GM12865 (cell line): ENCODE results near the gene PDAP1.

Experiments used
- DNase-seq: peaks from one replicate; pipeline ENCODE4 v3.0.0; 2010; ENCODE audit warnings: low read depth
- H3K4me3 ChIP-seq: 2 replicates; pipeline ENCODE4 v1.5.1; 2011; ENCODE audit warnings: mild to moderate bottlenecking, low read depth, low read length, control low read depth
- CTCF ChIP-seq: IDR thresholded peaks from 2 replicates; pipeline ENCODE4 v1.5.1; 2011; ENCODE audit warnings: low read length, control low read depth, low read depth, inconsistent platforms; ENCODE audit not compliant: insufficient read depth; ENCODE audit errors: missing control alignments

PDAP1 gene

GRCh38 chr7:99452541-99452940 is 44.1 kb upstream of the PDAP1 start:
- TF ChIP-seq CTCF = no peak
- H3K4me3 ChIP-seq = no peak overlapping the region
- DNase-seq = no peak

- no peak for DNase-seq
- H3K4me3 ChIP-seq = no peak overlapping the region
These were observed 43.5 kb upstream of the PDAP1 start for GRCh38 chr7:99451936-99452335.

DNA sequence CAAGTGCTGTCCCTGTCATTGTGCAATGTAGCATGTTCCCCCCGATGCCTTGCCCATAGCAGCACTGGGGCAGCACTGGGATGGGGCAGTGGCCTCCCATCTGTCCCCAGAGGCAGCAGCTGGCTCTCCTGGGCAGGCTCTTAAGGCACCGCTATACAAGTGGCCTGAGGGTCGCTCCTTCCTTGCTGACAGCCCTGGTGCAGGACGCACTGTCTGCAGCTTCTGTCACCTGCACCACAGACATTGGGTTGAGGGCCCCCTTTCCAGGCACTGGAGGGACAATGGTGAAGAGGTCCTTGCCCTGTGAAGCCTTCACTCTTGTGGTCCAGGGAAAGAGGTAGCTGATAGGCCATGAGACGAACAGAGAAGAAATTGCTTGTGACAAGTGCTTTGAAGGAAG is 40.9 kb upstream of the PDAP1 start:
- DNase-seq = no peak
- no peak for TF ChIP-seq CTCF
- H3K4me3 ChIP-seq = no peak overlapping the region

More at GRCh38 chr7:99451936-99452335, 43.5 kb upstream of the PDAP1 start:
- TF ChIP-seq CTCF = no peak

DNA sequence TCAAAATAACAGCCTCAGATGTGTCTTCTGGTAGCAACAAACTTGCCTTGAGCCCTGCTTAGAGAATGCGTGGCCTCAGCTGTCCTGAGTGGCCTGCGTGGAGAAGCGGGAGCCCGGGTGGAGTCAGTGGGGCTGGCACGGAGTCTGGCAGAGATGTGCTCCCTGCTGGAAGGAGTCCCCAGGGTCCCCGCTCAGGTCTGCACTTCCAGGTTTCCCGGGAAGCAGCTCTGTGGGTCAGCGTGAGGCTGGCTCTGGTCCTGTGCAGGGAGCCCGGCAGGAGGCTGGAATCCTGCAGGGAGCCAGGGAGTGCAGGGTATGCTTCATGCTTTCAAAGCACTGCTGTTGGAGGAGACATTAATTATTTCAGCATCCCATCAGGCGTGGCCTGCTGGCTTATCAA is 40.5 kb upstream of the PDAP1 start:
- no peak for TF ChIP-seq CTCF
- no peak overlapping the region for H3K4me3 ChIP-seq
- DNase-seq = no peak

DNA sequence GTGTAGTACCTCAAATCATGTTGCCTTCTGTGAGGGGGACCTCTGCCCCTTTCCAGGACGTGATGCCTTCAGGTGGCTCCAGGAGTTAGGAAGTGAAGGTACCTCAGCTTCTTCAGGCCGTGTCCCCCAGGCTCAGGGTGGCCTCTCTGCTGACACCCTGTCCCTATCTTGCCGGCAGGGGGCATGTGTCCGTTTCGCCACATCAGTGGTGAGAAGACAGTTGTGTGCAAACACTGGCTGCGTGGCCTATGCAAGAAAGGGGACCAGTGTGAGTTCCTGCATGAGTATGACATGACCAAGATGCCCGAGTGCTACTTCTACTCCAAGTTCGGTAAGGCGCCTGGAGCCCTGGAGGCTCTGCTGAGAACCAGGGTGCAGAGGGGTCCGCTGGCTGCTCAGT is 39.5 kb upstream of the PDAP1 start:
- no peak overlapping the region for H3K4me3 ChIP-seq
- no peak for TF ChIP-seq CTCF
- DNase-seq = no peak

- no peak for TF ChIP-seq CTCF
- no peak overlapping the region for H3K4me3 ChIP-seq
- DNase-seq = no peak
These were observed 37.7 kb upstream of the PDAP1 start for GRCh38 chr7:99446096-99446495.

GRCh38 chr7:99440195-99440594 is 31.8 kb upstream of the PDAP1 start:
- TF ChIP-seq CTCF = no peak
- H3K4me3 ChIP-seq = peak overlapping the region; percentile 95
- DNase-seq = no peak
